Mesenteric fat pad (tissue), 1 donor: ENCODE measurements around the gene TLR8. TPM values are rescaled to one million over a fixed set of nuclear protein-coding genes. Genes with fewer than 3 reads are reported as not detected.

ENCODE experiments used
- DNase-seq: peaks from one replicate; pipeline ENCODE4 v3.0.0-alpha.2; 2020; ENCODE audit warnings: low spot score
- total RNA-seq: library from RNA; stranded (reverse); fragmentation: NEBNext Ultra II Directional; extraction: Animal tissue kit (Norgen Biotek cat#: 25700); gene quantifications from one replicate; pipeline ENCODE4 v1.2.1, GENCODE V29; 2021
- donor health status: DM: yes; HTN: yes; CAD: no.

The TLR8 gene
- total RNA-seq, 1 donor from 2014 or later: 6.6 TPM

DNA sequence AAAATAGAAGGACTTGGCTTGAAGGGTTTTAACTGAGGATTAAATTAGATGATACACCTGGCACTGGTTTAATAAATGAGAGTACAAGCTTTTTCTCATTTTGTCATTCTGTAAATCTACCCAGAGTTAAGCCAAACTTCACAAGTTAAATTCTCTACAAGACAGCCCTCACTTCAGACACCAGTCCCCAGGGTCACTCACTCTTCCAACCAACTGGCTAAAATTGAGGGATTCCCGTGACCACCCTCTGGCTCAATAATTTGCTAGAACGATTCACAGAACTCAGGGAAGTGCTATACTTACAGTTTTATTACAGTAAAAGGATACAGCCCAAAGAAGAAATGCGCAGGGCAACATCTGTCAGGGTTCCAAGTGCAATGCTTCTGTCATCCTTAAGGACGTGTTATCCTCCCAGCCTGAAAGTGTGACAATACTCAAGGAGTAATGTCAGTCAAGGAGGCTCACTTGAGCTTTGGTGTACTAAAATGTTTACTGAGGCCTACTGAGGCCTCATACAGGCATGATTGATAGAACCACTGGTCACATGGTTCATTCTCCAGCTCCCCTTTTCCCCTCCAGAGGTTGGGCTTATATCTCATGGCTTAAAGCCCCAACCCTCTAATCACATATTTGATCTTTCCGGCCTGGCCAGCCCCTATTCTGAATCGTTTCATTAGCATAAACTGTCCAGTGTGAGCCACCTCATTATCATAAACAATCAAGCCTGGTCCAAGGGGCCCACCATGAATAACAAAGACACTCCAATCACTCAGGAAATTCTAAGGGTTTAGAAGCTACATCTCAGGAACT, 58.9 kb downstream of the TLR8 start:
- DNase-seq: no peak

DNA sequence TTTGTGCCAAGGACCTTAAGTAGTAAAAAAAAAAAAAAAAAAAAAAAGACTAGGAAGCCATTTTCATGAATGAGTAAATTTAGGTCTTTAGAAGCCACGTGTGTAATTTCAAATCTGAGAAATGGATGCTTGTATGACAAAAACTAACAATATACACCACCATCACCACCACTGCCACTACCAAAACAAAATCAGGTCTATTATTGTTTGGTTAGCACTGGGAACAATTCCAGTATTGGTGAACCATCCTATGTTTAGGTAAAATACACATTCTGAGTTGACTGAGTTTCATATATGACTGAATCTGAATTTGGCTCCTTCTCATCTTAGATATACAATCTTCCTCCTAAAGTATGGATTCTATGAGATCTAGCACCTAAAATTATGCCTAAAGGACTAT, 59.7 kb downstream of the TLR8 start:
- no peak for DNase-seq

DNA sequence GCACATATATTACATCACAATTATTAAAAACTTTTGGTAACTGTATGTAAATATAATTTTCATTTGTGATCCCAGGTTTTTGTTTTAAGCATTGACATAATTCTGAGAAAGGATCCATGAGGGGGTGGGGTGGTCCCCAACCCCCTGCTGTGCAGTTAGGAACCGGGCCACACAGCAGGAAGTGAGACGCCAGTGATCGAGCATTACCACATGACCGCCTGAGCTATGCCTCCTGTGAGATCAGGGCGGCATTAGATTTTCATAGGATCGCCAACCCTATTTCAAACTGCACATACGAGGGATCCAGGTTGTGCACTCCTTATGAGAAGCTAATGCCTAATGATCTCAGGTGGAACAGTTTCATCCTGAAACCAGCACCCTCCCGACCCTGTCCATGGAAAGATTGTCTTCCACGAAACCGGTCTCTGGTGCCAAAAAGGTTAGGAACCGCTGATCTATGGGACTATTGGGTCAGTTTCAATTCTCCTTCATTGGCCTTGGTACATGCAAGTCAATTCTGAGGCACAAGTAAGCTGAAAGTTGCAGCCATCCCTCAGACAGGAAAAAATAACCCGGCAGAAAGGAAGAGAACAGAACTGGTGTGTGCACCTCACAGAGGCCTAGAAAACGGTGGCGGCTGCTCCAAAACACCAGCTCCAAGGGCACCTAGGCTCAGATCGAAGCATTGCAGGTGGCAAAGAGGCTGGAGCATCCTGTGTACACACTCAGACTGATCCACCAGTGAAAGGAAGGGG, 61.5 kb downstream of the TLR8 start:
- DNase-seq: no peak

DNA sequence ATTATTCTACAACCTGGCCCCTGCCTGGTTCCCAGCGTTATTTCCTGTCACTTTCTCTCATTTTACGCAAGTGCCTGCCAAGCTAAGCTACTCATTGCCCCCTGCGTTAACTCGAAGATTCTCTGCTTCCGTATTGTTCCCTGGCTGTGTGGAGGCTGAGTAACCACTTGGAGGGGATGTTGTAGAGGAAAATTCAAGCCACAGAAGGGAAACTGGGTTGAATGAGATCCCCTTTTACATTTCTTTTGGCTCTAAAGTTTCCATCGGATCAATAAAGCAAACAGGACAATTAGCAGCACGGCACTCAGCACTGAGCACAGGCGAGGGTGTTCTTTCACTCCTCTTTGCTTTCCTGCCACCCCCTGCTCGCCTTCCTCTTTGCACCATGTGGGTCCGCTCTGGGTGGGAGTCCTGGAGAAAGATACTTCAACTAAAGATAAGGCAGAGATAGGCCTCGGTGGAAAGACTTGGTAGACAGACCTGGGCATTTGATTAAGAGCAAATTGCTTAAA, 64.3 kb downstream of the TLR8 start:
- DNase-seq: no peak

DNA sequence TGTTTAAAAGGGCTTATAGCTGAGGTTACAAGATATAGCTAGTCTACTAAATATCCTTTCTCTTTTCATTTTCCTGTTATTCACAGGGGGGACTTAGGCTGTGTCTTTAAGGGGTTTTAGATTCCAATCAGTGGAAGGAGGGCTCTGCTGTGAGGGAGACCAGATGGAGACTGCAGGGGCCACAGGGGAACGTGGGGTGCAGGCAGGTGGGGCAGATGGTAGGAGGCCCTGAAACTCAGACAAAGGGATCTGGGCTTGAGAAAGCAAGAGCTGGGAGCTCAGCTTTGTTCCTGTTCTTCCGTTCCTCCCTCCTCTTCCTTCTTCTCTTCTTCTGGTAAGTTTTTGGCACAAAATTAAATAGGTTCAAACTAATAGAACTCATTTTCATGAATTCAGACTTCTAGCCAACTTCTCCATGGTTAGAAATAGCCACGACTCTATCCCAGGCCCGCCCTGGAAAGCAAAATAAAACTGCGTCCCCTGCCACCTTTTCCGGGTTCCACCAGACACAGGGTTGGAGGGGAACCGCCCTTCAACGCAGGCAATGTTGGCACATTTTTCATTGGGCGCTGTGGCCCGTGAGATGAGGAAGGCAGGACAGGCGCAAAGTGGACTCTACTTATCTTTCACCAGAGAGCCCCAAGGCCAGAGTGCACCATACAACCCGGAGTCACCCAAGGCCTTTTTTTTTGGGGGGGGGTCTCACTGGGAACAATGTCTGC, 65.0 kb downstream of the TLR8 start:
- no peak for DNase-seq

DNA sequence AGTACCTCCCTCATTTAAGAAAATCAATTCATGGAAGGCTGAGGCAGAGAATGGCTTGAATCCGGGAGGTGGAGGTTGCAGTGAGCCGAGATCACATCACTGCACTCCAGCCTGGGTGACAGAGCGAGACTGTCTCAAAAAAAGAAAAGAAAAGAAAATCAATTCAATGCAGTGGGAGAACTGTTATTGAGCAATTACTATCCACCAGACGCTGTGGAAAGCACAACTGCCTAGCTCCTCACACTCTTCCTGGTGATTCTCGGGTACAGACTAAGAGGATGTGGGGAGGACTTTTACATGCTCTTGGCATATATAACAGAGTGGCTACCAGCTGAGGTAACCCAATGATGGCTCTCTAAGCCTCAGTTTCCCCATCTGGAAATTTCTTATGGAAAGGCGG, 65.8 kb downstream of the TLR8 start:
- DNase-seq: no peak

Other genes with a start within 250 kb of the TLR8 start
- 17.6 TPM for gene PRPS2, start 115.2 kb upstream of the TLR8 start, total RNA-seq
- 2.0 TPM for gene TLR7, start 39.5 kb upstream of the TLR8 start, total RNA-seq
- gene TMSB4X, start 68.5 kb downstream of the TLR8 start, total RNA-seq: 3,940 TPM
- not detected for gene FAM9C, start 138.0 kb downstream of the TLR8 start, total RNA-seq